AG04449 (cell line): ENCODE measurements around the gene CBLN3.

ENCODE experiments used
- CTCF ChIA-PET: fragments of 350-600 bp; formaldehyde crosslinking; extraction: SDS; loops from one replicate; lab custom pipeline; 2021; ENCODE audit warnings: antibody characterized with exemption; lab: Yijun Ruan, JAX
- POLR2A ChIA-PET: fragments of 400-600, 350-600 bp; formaldehyde crosslinking; extraction: SDS; loops from one replicate; lab custom pipeline; 2020; ENCODE audit warnings: antibody characterized with exemption, inconsistent platforms; lab: Yijun Ruan, JAX
- DNase-seq: peaks from one replicate; pipeline ENCODE4 v3.0.0-alpha.2; 2010; ENCODE audit warnings: low read depth, low spot score
- H3K4me3 ChIP-seq: 2 replicates; pipeline ENCODE4 v1.5.1; 2011; ENCODE audit warnings: low read depth, mild to moderate bottlenecking, control low read depth, low read length
- TF ChIP-seq, protein P1 (sequence below): IDR thresholded peaks from one replicate; pipeline ENCODE4 v1.5.1; 2011; ENCODE audit warnings: mild to moderate bottlenecking, moderate library complexity, low read length, control low read depth, inconsistent platforms; ENCODE audit not compliant: insufficient read depth; ENCODE audit errors: missing control alignments

CBLN3 gene

DNA sequence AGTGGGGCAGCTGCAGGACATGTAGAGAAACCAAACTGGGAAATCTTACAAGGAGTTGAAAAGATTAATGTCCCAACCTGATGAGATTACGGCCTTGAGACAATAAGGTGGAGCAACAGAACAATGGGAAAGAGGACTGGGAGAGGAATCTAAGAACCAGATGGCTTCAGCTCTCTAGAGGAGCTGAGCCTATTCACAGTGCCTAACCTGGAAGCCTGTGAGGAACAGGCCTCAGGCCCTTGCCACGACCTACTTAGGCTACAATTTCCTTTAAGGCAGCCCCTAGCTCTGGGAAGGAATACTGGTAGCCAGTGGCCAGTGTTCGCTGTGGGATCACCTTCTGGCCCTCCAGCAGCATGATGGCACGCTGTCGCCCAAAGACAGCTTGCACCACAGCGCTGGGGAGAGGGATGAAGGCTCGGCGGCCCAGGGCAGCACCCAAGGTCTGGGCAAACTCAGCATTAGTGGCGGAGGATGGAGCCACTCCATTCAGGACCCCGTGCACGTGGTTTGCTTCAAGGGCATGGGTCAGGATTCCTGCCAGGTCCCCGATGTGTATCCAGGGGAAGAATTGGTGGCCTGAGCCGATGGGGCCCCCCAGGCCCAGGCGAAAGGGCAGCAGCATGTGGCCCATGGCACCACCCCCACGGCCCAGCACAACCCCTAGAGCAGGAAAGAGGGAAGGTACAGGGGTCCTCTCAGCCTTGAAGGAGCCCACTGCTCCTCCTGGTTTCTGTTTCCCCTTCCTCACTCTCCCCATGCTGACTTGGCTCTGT, 10.6 kb upstream of the CBLN3 start:
- DNase-seq, result no peak
- CTCF ChIA-PET, result interaction anchor here (1.3 to 33.5 kb wide), 4 partner anchors 8 to 134 kb away, joined by 3 to 1633 read pairs (median 226); partner anchors contain the start of genes ADCY4, CBLN3, CIDEB and DHRS1
- no peak overlapping the region for H3K4me3 ChIP-seq
- POLR2A ChIA-PET, result interaction anchor here (1.0 to 1.1 kb wide), 2 partner anchors 8 to 88 kb away, joined by 3 to 5 read pairs; no protein-coding TSS in a partner anchor
- TF ChIP-seq, protein P1, sequence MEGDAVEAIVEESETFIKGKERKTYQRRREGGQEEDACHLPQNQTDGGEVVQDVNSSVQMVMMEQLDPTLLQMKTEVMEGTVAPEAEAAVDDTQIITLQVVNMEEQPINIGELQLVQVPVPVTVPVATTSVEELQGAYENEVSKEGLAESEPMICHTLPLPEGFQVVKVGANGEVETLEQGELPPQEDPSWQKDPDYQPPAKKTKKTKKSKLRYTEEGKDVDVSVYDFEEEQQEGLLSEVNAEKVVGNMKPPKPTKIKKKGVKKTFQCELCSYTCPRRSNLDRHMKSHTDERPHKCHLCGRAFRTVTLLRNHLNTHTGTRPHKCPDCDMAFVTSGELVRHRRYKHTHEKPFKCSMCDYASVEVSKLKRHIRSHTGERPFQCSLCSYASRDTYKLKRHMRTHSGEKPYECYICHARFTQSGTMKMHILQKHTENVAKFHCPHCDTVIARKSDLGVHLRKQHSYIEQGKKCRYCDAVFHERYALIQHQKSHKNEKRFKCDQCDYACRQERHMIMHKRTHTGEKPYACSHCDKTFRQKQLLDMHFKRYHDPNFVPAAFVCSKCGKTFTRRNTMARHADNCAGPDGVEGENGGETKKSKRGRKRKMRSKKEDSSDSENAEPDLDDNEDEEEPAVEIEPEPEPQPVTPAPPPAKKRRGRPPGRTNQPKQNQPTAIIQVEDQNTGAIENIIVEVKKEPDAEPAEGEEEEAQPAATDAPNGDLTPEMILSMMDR, result no peak

DNA sequence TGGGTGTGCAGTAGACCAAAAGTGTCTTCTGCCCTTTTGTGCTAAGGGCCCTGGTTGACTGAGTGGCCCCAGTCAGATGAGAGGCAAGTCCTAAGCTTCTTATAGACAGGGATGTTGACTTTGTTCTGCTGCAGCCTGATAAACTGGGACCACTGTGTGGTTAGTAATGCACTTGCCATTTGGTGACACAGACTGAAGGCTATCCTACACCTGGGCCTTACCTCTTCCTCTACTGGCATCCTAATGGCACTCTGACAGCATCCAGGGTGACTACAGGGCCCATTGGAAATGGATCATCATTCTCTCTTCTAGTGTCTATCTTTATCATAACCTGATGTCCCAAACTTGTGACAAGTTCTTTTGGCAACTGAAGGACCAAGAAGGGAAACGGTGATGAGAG, 9.8 kb upstream of the CBLN3 start:
- no peak overlapping the region for H3K4me3 ChIP-seq
- no peak for DNase-seq
- TF ChIP-seq, protein P1, result no peak
- CTCF ChIA-PET, result interaction anchor here (4.7 to 33.5 kb wide), 3 partner anchors 7 to 134 kb away, joined by 73 to 1633 read pairs (median 380); partner anchors contain the start of genes ADCY4, CBLN3, CIDEB and DHRS1
- POLR2A ChIA-PET, result interaction anchor here (0.5 to 1.1 kb wide), 2 partner anchors 8 to 44 kb away, joined by 3 to 5 read pairs; no protein-coding TSS in a partner anchor

- CTCF ChIA-PET, result interaction anchor here (1.6 to 33.5 kb wide), 6 partner anchors 26 to 133 kb away, joined by 3 to 1633 read pairs (median 211); partner anchors contain the start of genes ADCY4, CIDEB, DHRS1 and LTB4R
- no peak for DNase-seq
- no peak overlapping the region for H3K4me3 ChIP-seq
- TF ChIP-seq, protein P1, result no peak
- POLR2A ChIA-PET, result interaction anchor here (0.5 to 1.5 kb wide), 3 partner anchors 43 to 120 kb away, joined by 3 to 8 read pairs (median 5); no protein-coding TSS in a partner anchor
These were observed 9.0 kb upstream of the CBLN3 start for GRCh38 chr14:24438223-24439097.

GRCh38 chr14:24437736-24438067, 8.2 kb upstream of the CBLN3 start:
- TF ChIP-seq, protein P1, result no peak
- POLR2A ChIA-PET, result interaction anchor here (0.9 to 1.5 kb wide), 3 partner anchors 72 to 119 kb away, joined by 5 to 8 read pairs (median 5); no protein-coding TSS in a partner anchor
- DNase-seq, result no peak
- no peak overlapping the region for H3K4me3 ChIP-seq
- CTCF ChIA-PET, result interaction anchor here (1.6 to 33.5 kb wide), 11 partner anchors 25 to 132 kb away, joined by 3 to 1633 read pairs (median 11); partner anchors contain the start of genes ADCY4, CIDEB, DHRS1 and LTB4R

- no peak overlapping the region for H3K4me3 ChIP-seq
- CTCF ChIA-PET, result interaction anchor here (0.8 to 33.5 kb wide), 20 partner anchors 10 to 222 kb away, joined by 3 to 1633 read pairs (median 6); partner anchors contain the start of genes ADCY4, CIDEB, DHRS1 and LTB4R
- no peak for DNase-seq
- TF ChIP-seq, protein P1, result no peak
- POLR2A ChIA-PET, result interaction anchor here (0.6 to 1.5 kb wide), 7 partner anchors 71 to 137 kb away, joined by 3 to 8 read pairs (median 5); no protein-coding TSS in a partner anchor
These were observed 7.7 kb upstream of the CBLN3 start for GRCh38 chr14:24437020-24437735.
